ENCODE data around the gene LSM11. TPM values are rescaled to one million over a fixed set of nuclear protein-coding genes. Genes with fewer than 3 reads are reported as not detected.

LSM11 gene
- polyA plus RNA-seq, 1 of the 3 experiments (the other 2 are of a cell fraction), result 0.95 TPM

DNA sequence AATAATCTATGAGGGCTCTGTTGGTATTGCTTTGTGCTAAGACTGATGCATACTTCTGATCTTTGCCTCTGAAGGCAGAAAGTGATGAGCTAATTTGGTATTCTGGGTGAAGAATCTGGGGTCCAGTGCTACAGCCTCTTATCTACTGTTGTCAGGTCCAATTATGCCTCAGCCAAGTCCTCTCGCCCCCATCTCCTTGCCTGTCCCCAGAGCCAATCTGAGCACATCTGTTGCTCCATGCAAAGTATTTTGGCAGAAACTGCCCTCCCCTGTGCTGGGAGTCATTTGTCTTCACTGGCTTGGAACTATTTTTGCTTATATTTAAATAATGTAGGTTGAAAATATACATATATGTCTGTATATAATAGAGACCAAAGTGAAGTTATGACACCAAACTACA, 23.4 kb downstream of the LSM11 start:
- no peak overlapping the region for H3K4me2 ChIP-seq
- DNase-seq, result no peak
- H3K9me3 ChIP-seq, result no peaks in the 10 kb centered on the region
- no peaks in the 10 kb centered on the region for H4K20me1 ChIP-seq (ENCODE audit: insufficient read depth)
- no peak overlapping the region for H3K27ac ChIP-seq (ENCODE audit: low read depth in 2 of 2, low read length in 1 of 2)
- H3K27me3 ChIP-seq (ENCODE audit: insufficient read depth), result no peaks in the 10 kb centered on the region
- ChIA-PET CTCF (interaction anchor here (0.9 to 2.1 kb wide), 3 partner anchors 23 to 1366 kb away, joined by 3 to 4 read pairs (median 3); partner anchors contain the start of gene LSM11), POLR2A (no interaction called here)
- H2AFZ ChIP-seq (ENCODE audit: low read depth), result no peak overlapping the region
- 93% methylated on average over 1 of the region's 1 CpG for WGBS (ENCODE audit: low lambda C conversion rate)
- no peaks in the 10 kb centered on the region for H3K9me2 ChIP-seq
- no peak for TF ChIP-seq TCF12 (IDR thresholded peaks at IDR 0.05)
- TF ChIP-seq YY1 (IDR thresholded peaks at IDR 0.05; ENCODE audit: low read depth), result no peak
- TF ChIP-seq, protein P1, sequence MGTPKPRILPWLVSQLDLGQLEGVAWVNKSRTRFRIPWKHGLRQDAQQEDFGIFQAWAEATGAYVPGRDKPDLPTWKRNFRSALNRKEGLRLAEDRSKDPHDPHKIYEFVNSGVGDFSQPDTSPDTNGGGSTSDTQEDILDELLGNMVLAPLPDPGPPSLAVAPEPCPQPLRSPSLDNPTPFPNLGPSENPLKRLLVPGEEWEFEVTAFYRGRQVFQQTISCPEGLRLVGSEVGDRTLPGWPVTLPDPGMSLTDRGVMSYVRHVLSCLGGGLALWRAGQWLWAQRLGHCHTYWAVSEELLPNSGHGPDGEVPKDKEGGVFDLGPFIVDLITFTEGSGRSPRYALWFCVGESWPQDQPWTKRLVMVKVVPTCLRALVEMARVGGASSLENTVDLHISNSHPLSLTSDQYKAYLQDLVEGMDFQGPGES (IDR thresholded peaks at IDR 0.05; ENCODE audit: low read depth, low read length), result no peak
- no peak for TF ChIP-seq GATA2 (CRISPR knock-in tag; IDR thresholded peaks at IDR 0.05)
- TF ChIP-seq RFX5 (IDR thresholded peaks at IDR 0.05; ENCODE audit: low read length), result no peak
- no peak for TF ChIP-seq RXRA (IDR thresholded peaks at IDR 0.05; ENCODE audit: borderline replicate concordance, low read depth)
- TF ChIP-seq GABPA (IDR thresholded peaks at IDR 0.05; ENCODE audit: low read depth), result no peak
- TF ChIP-seq SMC3 (IDR thresholded peaks at IDR 0.05; ENCODE audit: low read depth, low read length), result no peak
- H3K9ac ChIP-seq, result no peak overlapping the region
- H3K79me2 ChIP-seq (ENCODE audit: insufficient read depth), result no peaks in the 10 kb centered on the region
- no peaks in the 10 kb centered on the region for H3F3A ChIP-seq (replicated peaks; ENCODE audit: insufficient read depth)
- H3K4me3 ChIP-seq (ENCODE audit: low read depth in 2 of 2, low read length in 1 of 2), result no peak overlapping the region
- no peaks in the 10 kb centered on the region for H3K36me3 ChIP-seq (replicated peaks in 1 of 2; ENCODE audit: control insufficient read depth in 1 of 2, insufficient read depth in 2 of 2, low read length in 1 of 2)
- no peaks in the 10 kb centered on the region; a peak in 1 of 4 replicates for H3K4me1 ChIP-seq (ENCODE audit: control insufficient read depth in 1 of 2, insufficient read depth in 2 of 2, low read depth in 1 of 2, low read length in 1 of 2)

- WGBS (ENCODE audit: low lambda C conversion rate), result 91% methylated on average over 3 of the region's 3 CpGs
- Histone ChIP-seq H3K79me2 (ENCODE audit: insufficient read depth) (no peaks in the 10 kb centered on the region), H3K9me3 (no peaks in the 10 kb centered on the region), H3K4me1 (ENCODE audit: control insufficient read depth in 1 of 2, insufficient read depth in 2 of 2, low read depth in 1 of 2, low read length in 1 of 2) (no peaks in the 10 kb centered on the region), H4K20me1 (ENCODE audit: insufficient read depth) (no peaks in the 10 kb centered on the region), H3K36me3 (replicated peaks in 1 of 2; ENCODE audit: control insufficient read depth in 1 of 2, insufficient read depth in 2 of 2, low read length in 1 of 2) (no peaks in the 10 kb centered on the region), H3K4me3 (ENCODE audit: low read depth in 2 of 2, low read length in 1 of 2) (no peak overlapping the region), H3K27me3 (ENCODE audit: insufficient read depth) (no peaks in the 10 kb centered on the region), H3K9ac (no peak overlapping the region), H3F3A (replicated peaks; ENCODE audit: insufficient read depth) (no peaks in the 10 kb centered on the region), H3K4me2 (no peak overlapping the region), H2AFZ (ENCODE audit: low read depth) (no peak overlapping the region), H3K9me2 (no peaks in the 10 kb centered on the region), H3K27ac (ENCODE audit: low read depth in 2 of 2, low read length in 1 of 2) (no peak overlapping the region)
- DNase-seq, result no peak
- TF ChIP-seq RAD21 (IDR thresholded peaks at IDR 0.05; ENCODE audit: low read length) (no peak), EZH2phosphoT487 (IDR thresholded peaks at IDR 0.05; ENCODE audit: borderline replicate concordance, low read depth) (no peak), ELF1 (IDR thresholded peaks at IDR 0.05) (no peak), FOSL2 (IDR thresholded peaks at IDR 0.05; ENCODE audit: borderline replicate concordance, low read depth) (no peak), MEF2A (IDR thresholded peaks at IDR 0.05; ENCODE audit: borderline replicate concordance, low read depth) (no peak), TEAD4 (IDR thresholded peaks at IDR 0.05; ENCODE audit: borderline replicate concordance, insufficient read depth) (no peak), RCOR1 (IDR thresholded peaks at IDR 0.05; ENCODE audit: low read length) (no peak), NFIC (IDR thresholded peaks at IDR 0.05; ENCODE audit: borderline replicate concordance) (no peak), PBX3 (IDR thresholded peaks at IDR 0.05) (no peak), TAF1 (IDR thresholded peaks at IDR 0.05; ENCODE audit: borderline replicate concordance, low read depth, low read length) (no peak), YY1 (IDR thresholded peaks at IDR 0.05; ENCODE audit: low read depth) (no peak), RFX5 (IDR thresholded peaks at IDR 0.05; ENCODE audit: low read length) (no peak)
- TF ChIP-seq, protein P2, sequence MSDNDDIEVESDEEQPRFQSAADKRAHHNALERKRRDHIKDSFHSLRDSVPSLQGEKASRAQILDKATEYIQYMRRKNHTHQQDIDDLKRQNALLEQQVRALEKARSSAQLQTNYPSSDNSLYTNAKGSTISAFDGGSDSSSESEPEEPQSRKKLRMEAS (IDR thresholded peaks at IDR 0.05; ENCODE audit: low read depth), result no peak
- ChIA-PET CTCF (interaction anchor here (0.6 to 2.1 kb wide), 4 partner anchors 24 to 1365 kb away, joined by 3 to 4 read pairs (median 3); partner anchors contain the start of gene LSM11), POLR2A (no interaction called here)
These were observed 24.2 kb downstream of the LSM11 start for GRCh38 chr5:157767689-157768088.
